ENCODE data around the gene SRP54.

DNA sequence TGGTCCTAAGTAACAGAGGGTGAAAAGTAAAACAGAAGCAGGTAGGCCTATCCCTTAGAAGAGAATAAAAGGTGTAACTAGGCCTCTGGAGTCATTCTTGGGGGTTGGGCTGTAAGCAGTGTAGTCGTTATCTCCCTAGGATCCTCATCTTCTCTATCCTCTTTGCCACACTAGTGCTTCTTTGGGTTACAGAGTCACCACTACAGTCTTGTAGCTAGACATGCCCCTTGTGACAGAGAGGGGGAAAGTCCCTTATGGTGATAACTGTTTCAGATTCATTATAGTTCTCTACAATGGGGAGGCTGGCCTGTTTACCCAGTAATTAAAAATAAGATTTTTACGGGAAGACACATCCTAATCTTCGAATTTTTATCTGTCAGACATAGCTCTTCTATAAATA, 16.4 kb upstream of the SRP54 start:
- TF ChIP-seq CTCF (conservative IDR thresholded peaks at IDR 0.05) (no peak), ZFX (IDR thresholded peaks at IDR 0.05) (no peak)

All from C4-2B (cell line).